T-helper 9 cell (primary cell): ENCODE data around the gene PLCL1.
"Not testable (repeated sequence)": the region's sequence is repeated elsewhere in the genome, so short reads cannot be mapped to it uniquely, and the experiment has no call there.

ENCODE experiments used
- DNase-seq: peaks from one replicate; pipeline ENCODE4 v3.0.0-alpha.2; 2020

Gene PLCL1

DNA sequence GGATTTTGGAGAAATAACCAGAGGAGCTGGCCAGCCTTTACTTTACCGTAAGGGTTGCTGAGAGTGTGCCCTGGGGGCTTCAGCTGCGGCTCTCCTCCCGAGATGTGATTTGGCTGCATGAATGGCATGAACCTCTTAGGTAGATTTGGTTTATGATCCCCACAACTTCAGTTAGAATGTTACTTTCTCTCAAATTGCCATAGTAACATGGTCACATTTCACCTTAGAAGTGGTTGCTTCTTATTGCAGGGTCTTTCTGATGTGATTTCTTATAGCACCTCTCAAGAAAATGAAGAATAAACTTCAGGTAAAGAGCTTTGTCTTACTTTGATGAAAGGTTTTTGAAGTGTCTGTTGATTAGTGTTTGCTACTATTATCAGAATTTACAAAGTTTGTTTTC lies 5.6 kb downstream of the PLCL1 start:
- DNase-seq = no peak

GRCh38 chr2:197810491-197810890 lies 6.1 kb downstream of the PLCL1 start:
- DNase-seq = no peak

DNA sequence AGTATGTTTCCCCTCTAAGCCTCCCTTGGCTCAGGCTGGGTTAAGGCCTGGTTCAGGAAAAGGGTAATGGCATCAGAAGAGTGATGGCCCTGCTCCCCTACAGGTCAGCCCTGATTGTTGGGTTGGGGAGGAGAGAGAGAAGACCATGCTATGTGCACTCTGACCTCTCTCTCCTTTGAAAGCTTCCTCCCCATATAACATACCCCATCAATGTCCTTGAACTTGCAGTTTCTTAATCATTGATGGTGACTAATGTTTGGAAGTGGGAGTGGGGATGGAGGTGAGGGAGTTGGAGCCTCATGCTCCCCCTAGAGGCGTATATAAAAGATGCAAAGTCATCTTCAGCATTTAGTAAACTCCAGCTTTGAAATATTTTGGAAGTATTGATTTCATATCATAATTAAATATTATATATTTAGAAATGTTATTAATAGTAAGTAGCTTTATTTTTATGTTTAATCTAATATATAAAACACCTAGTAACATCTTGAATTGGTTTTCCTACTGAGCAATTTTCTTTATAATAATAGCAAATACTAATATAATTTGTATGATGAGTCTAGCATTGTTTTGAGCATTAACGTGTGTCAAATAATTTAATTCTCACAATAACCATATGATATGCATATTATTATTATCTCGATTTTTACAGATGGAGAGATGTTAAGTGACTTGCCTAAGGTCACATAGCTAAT lies 8.8 kb downstream of the PLCL1 start:
- DNase-seq = no peak

GRCh38 chr2:197814526-197814925 lies 10.1 kb downstream of the PLCL1 start:
- no peak for DNase-seq

DNA sequence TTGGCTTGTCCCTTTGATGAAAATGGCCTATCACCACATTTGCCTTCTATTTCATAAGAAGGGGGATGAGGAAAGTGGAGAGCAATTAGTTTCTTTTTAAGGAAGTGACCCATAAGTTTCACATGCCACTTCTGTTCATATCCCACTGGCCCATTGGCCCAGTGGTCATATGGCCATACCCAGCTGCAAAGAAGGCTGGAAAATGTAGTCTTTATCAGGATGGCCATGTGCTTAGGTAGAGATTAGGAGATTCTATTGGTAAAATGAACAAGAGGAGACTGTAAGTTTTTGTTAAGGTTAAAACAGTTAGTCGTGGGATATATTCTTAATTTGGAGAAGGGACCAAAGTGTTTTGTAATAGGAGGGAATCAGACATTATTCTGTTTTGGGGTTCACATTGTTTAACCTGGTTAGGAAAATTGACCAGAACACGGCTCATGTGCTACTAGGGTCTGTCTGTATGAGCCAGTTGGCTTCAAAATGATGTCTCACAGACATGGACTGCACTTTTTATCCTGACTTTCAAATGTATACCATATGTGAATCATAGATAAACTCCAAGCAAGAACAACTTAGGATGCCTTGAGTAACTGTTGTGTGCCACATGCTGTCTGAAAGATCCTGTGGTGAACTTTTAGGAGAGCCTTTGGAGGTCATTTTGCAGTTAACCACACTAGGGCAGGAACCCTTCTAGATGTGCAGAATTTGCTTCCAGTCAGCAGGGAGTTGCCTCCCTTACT lies 17.3 kb downstream of the PLCL1 start:
- DNase-seq = no peak

GRCh38 chr2:197822333-197822732 lies 17.9 kb downstream of the PLCL1 start:
- DNase-seq = no peak

DNA sequence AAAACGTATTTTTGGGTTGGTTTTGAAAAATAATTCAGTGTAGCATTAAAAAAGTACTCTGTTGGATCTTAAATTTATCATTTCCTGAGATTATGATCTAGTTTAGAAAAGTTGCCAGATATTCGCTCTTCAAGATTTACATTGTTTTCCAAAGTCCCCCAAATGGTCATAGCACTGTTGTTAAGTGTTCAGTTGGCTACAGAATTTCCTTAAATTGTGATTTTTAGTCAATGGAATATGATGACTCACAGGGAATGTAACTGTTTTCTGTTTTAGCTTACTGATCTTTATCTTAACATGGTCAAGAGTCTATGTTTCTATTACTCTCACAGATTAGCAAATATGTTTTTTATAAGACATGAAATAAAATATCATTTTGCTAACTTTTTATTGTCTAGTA lies 23.2 kb downstream of the PLCL1 start:
- no peak for DNase-seq

GRCh38 chr2:197828464-197829135 lies 24.2 kb downstream of the PLCL1 start:
- DNase-seq = no peak

- DNase-seq = not testable (repeated sequence)
Measured at GRCh38 chr2:197834771-197835170, 30.4 kb downstream of the PLCL1 start.

- DNase-seq = no peak
Measured at GRCh38 chr2:197835293-197835692, 30.9 kb downstream of the PLCL1 start.

DNA sequence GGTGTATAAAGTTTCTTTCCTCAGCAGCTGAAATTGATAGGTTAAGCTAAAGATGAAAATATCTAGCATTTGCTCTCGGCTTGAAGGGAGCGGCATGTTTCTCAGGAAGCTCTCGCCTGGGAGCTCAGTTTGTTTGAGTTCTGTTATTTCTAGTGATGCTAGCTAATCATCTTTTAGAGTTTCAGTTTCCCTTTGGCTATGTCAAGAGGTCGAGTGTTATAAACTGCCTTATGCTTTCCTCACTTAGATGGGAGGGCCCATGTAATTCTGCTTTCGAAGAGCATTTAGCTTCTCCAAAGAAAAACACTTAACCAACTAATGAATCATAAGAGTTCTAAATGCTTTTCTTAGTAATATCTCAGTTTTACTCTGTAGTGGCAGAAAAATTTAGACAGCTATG lies 33.6 kb downstream of the PLCL1 start:
- no peak for DNase-seq

DNA sequence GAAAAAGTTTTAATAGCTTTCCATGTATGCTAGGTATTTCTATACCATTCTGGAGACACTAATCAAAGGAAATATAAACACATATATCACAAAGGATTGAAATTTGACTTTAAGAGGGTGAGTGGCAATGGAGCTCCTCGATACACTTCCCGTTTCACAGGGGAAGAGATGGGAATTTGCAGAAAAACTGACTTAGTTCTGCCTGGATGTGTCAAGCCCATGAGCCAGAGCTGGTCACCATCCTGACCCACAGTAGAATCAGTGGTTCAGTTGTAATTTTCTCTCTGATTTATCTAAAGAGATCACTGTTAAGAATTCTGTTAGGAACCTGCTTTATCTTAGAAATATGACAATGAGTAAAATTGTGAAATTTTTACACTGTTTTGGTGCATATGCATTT lies 34.2 kb downstream of the PLCL1 start:
- no peak for DNase-seq

- no peak for DNase-seq
Measured at GRCh38 chr2:197839327-197839726, 34.9 kb downstream of the PLCL1 start.

- DNase-seq = no peak
Measured at GRCh38 chr2:197839856-197840255, 35.5 kb downstream of the PLCL1 start.

- no peak for DNase-seq
Measured at GRCh38 chr2:197846128-197846527, 41.7 kb downstream of the PLCL1 start.

GRCh38 chr2:197846777-197847176 lies 42.4 kb downstream of the PLCL1 start:
- DNase-seq = no peak

DNA sequence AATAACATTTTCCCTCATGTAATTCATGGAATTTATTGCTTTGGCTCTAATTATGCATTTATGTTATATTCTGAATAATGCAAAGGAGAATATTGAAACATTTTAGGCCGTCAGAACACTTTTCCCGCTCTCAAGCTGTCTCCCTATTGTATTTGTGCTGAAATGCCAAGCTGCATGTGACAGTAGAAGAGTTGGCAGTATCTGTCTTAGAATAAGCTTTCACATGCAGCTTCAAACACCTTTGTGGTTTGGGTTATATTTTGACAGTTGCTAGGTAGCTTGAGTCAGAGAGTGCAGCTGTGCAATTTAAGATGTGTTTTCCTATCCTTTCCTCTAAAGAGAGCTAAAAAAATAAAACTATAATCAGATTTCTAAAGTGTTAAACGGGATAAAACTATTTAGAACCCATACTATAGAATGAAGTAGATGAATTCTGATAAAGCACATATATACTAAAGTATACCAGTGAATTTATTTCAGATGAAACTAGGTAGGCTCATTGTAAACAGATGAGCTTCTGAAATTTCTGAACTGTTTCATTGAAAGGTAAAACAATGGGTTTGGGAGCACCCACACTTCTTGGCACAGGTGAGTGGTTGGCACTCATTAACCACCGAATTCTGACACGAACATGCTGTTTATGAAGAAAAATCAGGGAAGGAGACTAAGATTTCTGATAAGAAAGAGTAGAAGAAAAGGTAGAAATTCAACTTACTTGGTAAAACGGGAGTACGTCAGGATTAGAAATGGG lies 43.4 kb downstream of the PLCL1 start:
- DNase-seq = no peak

DNA sequence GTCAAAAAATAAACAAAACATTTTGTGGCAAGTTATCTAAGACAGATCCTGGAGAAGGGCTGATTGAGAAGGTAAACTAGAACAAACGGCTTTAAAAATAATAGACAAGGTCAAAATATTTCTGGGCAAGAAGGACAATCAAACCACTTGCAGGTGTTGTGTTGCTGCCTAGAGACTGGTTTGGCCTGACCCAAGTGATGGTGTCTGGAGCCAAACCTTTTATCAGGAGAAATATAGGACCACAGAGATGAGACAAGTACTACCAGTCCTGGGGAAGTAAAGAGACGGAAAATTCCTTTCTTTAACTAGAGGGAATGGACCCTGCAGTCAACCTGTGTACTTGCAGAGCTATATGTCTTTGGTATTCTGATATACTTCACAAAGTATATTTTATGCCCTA lies 44.2 kb downstream of the PLCL1 start:
- no peak for DNase-seq

- no peak for DNase-seq
Measured at GRCh38 chr2:197850882-197851450, 46.6 kb downstream of the PLCL1 start.

DNA sequence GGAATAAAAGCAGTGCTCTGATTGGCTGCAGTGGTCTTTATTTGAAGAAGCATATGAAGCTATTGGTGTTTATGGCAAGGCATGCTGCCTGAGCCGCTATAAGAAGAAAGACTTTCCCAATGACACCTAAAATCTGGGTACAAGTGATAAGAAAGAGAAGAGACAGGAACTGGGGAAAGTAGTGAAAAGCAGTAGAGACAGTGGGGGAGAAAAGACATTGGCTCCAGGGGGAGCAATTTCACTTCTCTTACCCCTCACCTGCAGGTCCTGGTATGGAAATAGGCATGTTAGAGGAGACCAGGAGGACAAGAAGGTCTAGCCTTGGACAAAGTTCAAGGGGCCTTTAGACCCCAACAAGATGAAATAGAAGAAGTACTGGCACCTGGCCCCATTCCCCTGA lies 47.1 kb downstream of the PLCL1 start:
- no peak for DNase-seq

DNA sequence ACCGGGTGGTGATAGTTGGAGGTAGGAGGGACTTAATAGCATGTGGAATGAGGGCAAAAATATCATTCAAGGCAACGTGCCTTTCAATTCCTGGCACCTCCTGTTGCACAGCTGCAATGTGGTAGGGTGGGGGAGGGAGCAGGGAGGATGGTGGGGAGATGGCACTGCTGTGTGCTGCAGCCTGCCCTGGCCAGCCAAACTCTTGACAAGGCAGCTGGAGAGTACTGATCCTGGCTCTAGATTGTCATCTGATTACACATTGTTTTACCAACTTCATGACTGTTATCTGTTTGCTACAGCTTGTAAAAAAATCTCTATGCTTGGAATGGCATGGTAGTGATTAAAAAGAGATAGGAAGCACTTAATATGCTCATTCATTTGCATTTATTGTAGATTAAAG lies 47.7 kb downstream of the PLCL1 start:
- no peak for DNase-seq

DNA sequence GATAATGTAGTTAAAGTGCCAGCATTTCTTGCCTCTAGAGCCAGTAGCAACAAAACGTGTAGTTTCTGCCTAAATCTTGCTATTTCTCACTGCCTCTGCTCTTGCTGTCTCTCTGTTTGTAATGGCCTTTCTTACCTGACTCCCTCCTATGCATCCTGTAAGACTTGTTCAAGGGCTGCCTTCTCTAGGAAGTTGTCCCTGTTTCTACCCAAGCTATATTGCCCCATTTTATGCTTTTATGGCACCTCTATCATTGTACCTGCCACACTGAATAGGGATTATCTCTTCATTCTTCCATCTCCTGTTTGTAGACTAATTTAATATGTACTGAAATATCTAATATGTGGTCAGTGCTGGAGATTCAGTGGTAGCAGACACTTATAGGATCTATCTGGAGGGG lies 49.2 kb downstream of the PLCL1 start:
- no peak for DNase-seq
